Peyer's patch (tissue), 4 donors: ENCODE results near the gene SPATS1.

ENCODE experiments used
- CTCF ChIP-seq, 6 experiments: fragments of 450-650 bp in 4 of 6; fragments of 200-600 bp in 2 of 6; sonication (generic) in 1 of 6; IDR thresholded peaks; one replicate each; pipeline ENCODE4 v1.5.1; 2017 to 2019; ENCODE audit warnings: antibody characterized with exemption in 6 of 6, mild to moderate bottlenecking in 3 of 6, moderate library complexity in 1 of 6
- POLR2A ChIP-seq, 2 donors: fragments of 450-650 bp; IDR thresholded peaks; one replicate each; pipeline ENCODE4 v1.5.1; 2017; ENCODE audit warnings: antibody characterized with exemption in 2 of 2, mild to moderate bottlenecking in 2 of 2, moderate library complexity in 2 of 2

- TF ChIP-seq CTCF (IDR thresholded peaks at IDR 0.05) (no peak), POLR2A (IDR thresholded peaks at IDR 0.05) (no peak)
Observed at GRCh38 chr6:44366781-44367180, 24.3 kb downstream of the SPATS1 start.
